ENCODE measurements around the gene NOP9.
"Not testable (repeated sequence)": the region's sequence is repeated elsewhere in the genome, so short reads cannot be mapped to it uniquely, and the experiment has no call there.

Gene NOP9

GRCh38 chr14:24349742-24350141 lies 50.1 kb downstream of the NOP9 start:
- no peak for DNase-seq (ENCODE audit: low spot score)

- DNase-seq (ENCODE audit: low spot score) = no peak
Measured at GRCh38 chr14:24351517-24351916, 51.9 kb downstream of the NOP9 start.

DNA sequence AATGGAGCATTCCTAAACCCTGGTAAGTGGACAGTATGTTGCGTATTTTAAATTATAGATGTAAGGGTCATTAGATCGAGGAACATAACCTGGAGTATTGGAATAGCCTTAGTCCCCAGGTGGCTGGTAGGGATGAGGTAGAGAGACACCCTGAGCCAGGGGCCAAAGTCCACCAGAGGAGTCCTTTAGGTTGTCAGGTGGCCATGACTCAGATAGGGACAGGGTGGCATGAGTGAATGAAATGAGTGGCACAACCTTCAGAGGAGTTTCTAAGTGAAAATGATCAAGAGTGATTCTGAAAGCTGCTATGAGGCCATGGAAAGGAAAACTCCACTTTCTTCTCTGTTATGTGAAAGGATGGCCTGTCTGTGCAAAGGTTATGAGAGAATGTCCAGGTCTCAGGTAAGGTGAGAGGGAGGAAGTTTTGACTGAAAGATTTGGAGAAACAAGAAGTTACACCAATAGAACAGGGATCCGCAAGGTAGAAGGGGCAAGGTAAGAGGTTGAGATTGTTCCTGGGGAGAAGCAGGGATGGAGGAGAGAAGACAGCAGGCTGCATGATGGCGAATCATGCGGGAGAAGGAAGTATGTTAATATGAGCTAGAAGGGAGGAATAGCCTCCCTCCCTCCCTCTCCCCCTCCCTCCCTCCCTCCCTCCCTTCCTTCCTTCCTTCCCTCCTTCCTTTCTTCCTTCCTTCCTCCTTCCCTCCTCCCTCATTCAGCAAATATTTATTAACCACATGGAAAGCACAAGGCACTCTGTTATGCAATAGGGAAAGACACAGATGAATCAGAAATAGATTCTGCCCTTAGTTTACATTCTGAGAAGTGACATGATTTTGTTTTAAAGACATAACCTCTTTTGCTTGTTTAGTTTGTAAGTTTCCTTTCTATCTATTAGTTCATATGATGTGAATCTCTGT lies 54.2 kb downstream of the NOP9 start:
- DNase-seq (ENCODE audit: low spot score) = no peak

DNA sequence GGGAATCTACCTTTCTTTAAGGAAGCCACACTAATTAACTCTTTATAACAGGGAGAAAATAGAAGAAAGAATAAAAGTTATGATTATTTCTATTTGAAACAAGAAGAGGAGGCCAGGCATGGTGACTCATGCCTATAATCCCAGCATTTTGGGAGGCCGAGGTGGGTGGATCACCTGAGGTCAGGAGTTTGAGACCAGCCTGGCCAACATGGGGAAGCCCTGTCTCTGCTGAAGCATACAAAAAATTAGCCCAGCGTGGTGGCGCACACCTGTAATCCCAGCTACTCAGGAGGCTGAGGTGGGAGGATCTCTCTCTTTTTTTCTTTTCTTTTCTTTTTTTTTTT lies 54.8 kb downstream of the NOP9 start:
- not testable (repeated sequence) for DNase-seq (ENCODE audit: low spot score)

- no peak for DNase-seq (ENCODE audit: low spot score)
Measured at GRCh38 chr14:24355009-24355408, 55.4 kb downstream of the NOP9 start.

DNA sequence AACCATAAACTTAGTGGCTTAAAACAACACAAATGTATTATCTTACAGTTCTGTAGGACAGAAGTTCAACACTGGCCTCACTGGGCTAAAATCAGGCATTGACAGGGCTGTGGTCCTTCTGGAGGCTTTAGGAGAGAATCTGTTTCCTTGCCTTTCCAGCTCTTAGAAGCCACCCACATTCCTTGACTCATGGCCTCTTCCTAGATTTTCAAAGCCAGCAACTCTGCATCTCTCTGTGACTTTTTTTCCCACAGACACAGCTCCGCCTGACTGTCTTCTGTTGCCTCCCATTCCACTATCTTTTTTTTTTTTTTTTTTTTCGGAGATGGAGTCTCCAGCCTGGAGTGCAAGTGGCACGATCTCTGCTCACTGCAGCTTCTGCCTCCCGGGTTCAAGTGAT lies 56.6 kb downstream of the NOP9 start:
- DNase-seq (ENCODE audit: low spot score) = no peak

Data from iPS-NIHi11 (cell line).